ENCODE measurements around the gene HOXC6.

- no peak for TF ChIP-seq CTCF (IDR thresholded peaks at IDR 0.05; ENCODE audit: control extremely low read depth in 1 of 3, insufficient read depth in 1 of 3, low read depth in 1 of 3, low read length in 3 of 3)
- no peak for TF ChIP-seq RFX5 (IDR thresholded peaks at IDR 0.05; ENCODE audit: borderline replicate concordance, low read depth, low read length)
- TF ChIP-seq EGR1 (IDR thresholded peaks at IDR 0.05; ENCODE audit: borderline replicate concordance, low read depth, low read length) = no peak
- no peak for TF ChIP-seq RXRA (IDR thresholded peaks at IDR 0.05; ENCODE audit: insufficient read depth, low read depth, low read length)
- no peak for TF ChIP-seq RNF2 (IDR thresholded peaks at IDR 0.05; ENCODE audit: borderline replicate concordance, low read depth, low read length, missing control alignments, poor library complexity, severe bottlenecking)
- TF ChIP-seq CEBPB (IDR thresholded peaks at IDR 0.05; ENCODE audit: low read depth, low read length) = no peak
- TF ChIP-seq CHD1 (IDR thresholded peaks at IDR 0.05; ENCODE audit: low read depth, low read length) = no peak
Measured at GRCh38 chr12:54035568-54036264, 7.5 kb downstream of the HOXC6 start.

Data from H1 (cell line).